Measurements from ENCODE around the gene ATP1B3. TPM values are rescaled to one million over a fixed set of nuclear protein-coding genes. Genes with fewer than 3 reads are reported as not detected.
"Not testable (repeated sequence)": the region's sequence is repeated elsewhere in the genome, so short reads cannot be mapped to it uniquely, and the experiment has no call there.

Gene ATP1B3
- total RNA-seq, 1 donor from 2014 or later: 61.1 TPM

GRCh38 chr3:141921316-141921715 is 44.9 kb downstream of the ATP1B3 start:
- Mint-ChIP-seq H3K9me3 (no peaks in the 10 kb centered on the region), H3K36me3 (ENCODE audit: low read depth) (peaks cover 46% of the 10 kb centered on the region), H3K27ac (no peak overlapping the region), H3K4me3 (no peak overlapping the region), H3K4me1 (no peaks in the 10 kb centered on the region), H3K27me3 (no peaks in the 10 kb centered on the region)
- ChIA-PET CTCF (no interaction called here), POLR2A (no interaction called here)
- intact Hi-C loops (cut with micrococcal nuclease): no loop called here
- DNase-seq (no peak), ATAC-seq (ENCODE audit: low read depth) (no peak)
- no peak for TF ChIP-seq CTCF (IDR thresholded peaks at IDR 0.05)

- DNase-seq; H3K4me3 Mint-ChIP-seq; H3K9me3 Mint-ChIP-seq; POLR2A ChIA-PET; CTCF ChIA-PET; ATAC-seq (ENCODE audit: low read depth); intact Hi-C loops (cut with micrococcal nuclease); H3K27ac Mint-ChIP-seq; H3K4me1 Mint-ChIP-seq; H3K27me3 Mint-ChIP-seq: not testable (repeated sequence)
- peaks cover 45% of the 10 kb centered on the region for H3K36me3 Mint-ChIP-seq (ENCODE audit: low read depth)
Measured at GRCh38 chr3:141925677-141926076, 49.2 kb downstream of the ATP1B3 start.

GRCh38 chr3:141926929-141927328 is 50.5 kb downstream of the ATP1B3 start:
- Mint-ChIP-seq H3K4me3 (no peak overlapping the region), H3K27me3 (no peaks in the 10 kb centered on the region), H3K36me3 (ENCODE audit: low read depth) (peaks cover 41% of the 10 kb centered on the region), H3K9me3 (no peaks in the 10 kb centered on the region), H3K4me1 (no peaks in the 10 kb centered on the region), H3K27ac (no peak overlapping the region)
- intact Hi-C loops (cut with micrococcal nuclease): no loop called here
- ChIA-PET CTCF (interaction anchor here (1.4 kb wide), 1 partner anchor 13 kb away, joined by 6 read pairs; no protein-coding TSS in a partner anchor), POLR2A (interaction anchor here (0.6 kb wide), 1 partner anchor 22 kb away, joined by 10 read pairs; no protein-coding TSS in a partner anchor)
- DNase-seq (no peak), ATAC-seq (ENCODE audit: low read depth) (no peak)
- no peak for TF ChIP-seq CTCF (IDR thresholded peaks at IDR 0.05)

- ChIA-PET POLR2A (no interaction called here), CTCF (no interaction called here)
- TF ChIP-seq CTCF (IDR thresholded peaks at IDR 0.05): no peak
- intact Hi-C loops (cut with micrococcal nuclease): no loop called here
- Mint-ChIP-seq H3K27ac (no peak overlapping the region), H3K9me3 (no peaks in the 10 kb centered on the region), H3K27me3 (no peaks in the 10 kb centered on the region), H3K36me3 (ENCODE audit: low read depth) (peaks cover 28% of the 10 kb centered on the region), H3K4me1 (no peaks in the 10 kb centered on the region), H3K4me3 (no peak overlapping the region)
- DNase-seq (no peak), ATAC-seq (ENCODE audit: low read depth) (no peak)
Measured at GRCh38 chr3:141928631-141929270, 52.3 kb downstream of the ATP1B3 start.

GRCh38 chr3:141929341-141929995 is 53.0 kb downstream of the ATP1B3 start:
- H3K36me3 Mint-ChIP-seq (ENCODE audit: low read depth): peaks cover 24% of the 10 kb centered on the region
- CTCF ChIA-PET: no interaction called here
- no peaks in the 10 kb centered on the region for H3K4me1 Mint-ChIP-seq
- no peak for DNase-seq
- no peak overlapping the region for H3K27ac Mint-ChIP-seq
- TF ChIP-seq CTCF (IDR thresholded peaks at IDR 0.05): no peak
- no peaks in the 10 kb centered on the region for H3K27me3 Mint-ChIP-seq
- intact Hi-C loops (cut with micrococcal nuclease): no loop called here
- H3K9me3 Mint-ChIP-seq: no peaks in the 10 kb centered on the region
- no peak overlapping the region for H3K4me3 Mint-ChIP-seq
- POLR2A ChIA-PET: interaction anchor here (0.6 kb wide), 1 partner anchor 197 kb away, joined by 4 read pairs; no protein-coding TSS in a partner anchor
- no peak for ATAC-seq (ENCODE audit: low read depth)

All from activated B cell treated with CpG ODN at 0.5 μM for 24 hours (primary cell).